ENCODE data around the gene INKA1. TPM values are rescaled to one million over a fixed set of nuclear protein-coding genes. Genes with fewer than 3 reads are reported as not detected.

Gene INKA1
- total RNA-seq, 1 donor from 2014 or later = 12.5 TPM

- H3K9me3 ChIP-seq = no peaks in the 10 kb centered on the region
- no peak overlapping the region for H3K27ac ChIP-seq
- H3K27me3 ChIP-seq = no peaks in the 10 kb centered on the region
- TF ChIP-seq CTCF (IDR thresholded peaks at IDR 0.05) (no peak), POLR2AphosphoS5 (IDR thresholded peaks at IDR 0.05; ENCODE audit: insufficient read depth in 1 of 2, low read depth in 1 of 2) (no peak), POLR2A (IDR thresholded peaks at IDR 0.05) (no peak)
- no peaks in the 10 kb centered on the region for H3K36me3 ChIP-seq
- DNase-seq (ENCODE audit: extremely low spot score in 2 of 2) = no peak
- intact Hi-C loops (cut with DNase I) = no loop called here
- no peak overlapping the region for H3K4me3 ChIP-seq
- peaks cover 3% of the 10 kb centered on the region for H3K4me1 ChIP-seq
These were observed 10.5 kb upstream of the INKA1 start for GRCh38 chr3:49792371-49793150.

- Histone ChIP-seq H3K36me3 (no peaks in the 10 kb centered on the region), H3K27me3 (no peaks in the 10 kb centered on the region), H3K4me3 (no peak overlapping the region), H3K9me3 (no peaks in the 10 kb centered on the region), H3K4me1 (no peaks in the 10 kb centered on the region), H3K27ac (no peak overlapping the region)
- intact Hi-C loops (cut with DNase I) = no loop called here
- DNase-seq (ENCODE audit: extremely low spot score in 2 of 2) = no peak
- no peak for TF ChIP-seq CTCF (IDR thresholded peaks at IDR 0.05)
- TF ChIP-seq POLR2A (IDR thresholded peaks at IDR 0.05) = no peak
- TF ChIP-seq POLR2AphosphoS5 (IDR thresholded peaks at IDR 0.05; ENCODE audit: insufficient read depth in 1 of 2, low read depth in 1 of 2) = no peak
These were observed 9.5 kb upstream of the INKA1 start for GRCh38 chr3:49793486-49794085.

GRCh38 chr3:49794431-49794830 is 8.6 kb upstream of the INKA1 start:
- Histone ChIP-seq H3K4me3 (no peak overlapping the region), H3K4me1 (no peaks in the 10 kb centered on the region), H3K27ac (no peak overlapping the region), H3K9me3 (no peaks in the 10 kb centered on the region), H3K36me3 (no peaks in the 10 kb centered on the region), H3K27me3 (no peaks in the 10 kb centered on the region)
- intact Hi-C loops (cut with DNase I) = no loop called here
- DNase-seq (ENCODE audit: extremely low spot score in 2 of 2) = no peak
- no peak for TF ChIP-seq CTCF (IDR thresholded peaks at IDR 0.05)
- no peak for TF ChIP-seq POLR2AphosphoS5 (IDR thresholded peaks at IDR 0.05; ENCODE audit: insufficient read depth in 1 of 2, low read depth in 1 of 2)

GRCh38 chr3:49794926-49795905 is 7.8 kb upstream of the INKA1 start:
- Histone ChIP-seq H3K27me3 (no peaks in the 10 kb centered on the region), H3K4me3 (no peak overlapping the region), H3K27ac (no peak overlapping the region), H3K9me3 (no peaks in the 10 kb centered on the region), H3K4me1 (no peaks in the 10 kb centered on the region), H3K36me3 (no peaks in the 10 kb centered on the region)
- no peak for TF ChIP-seq POLR2AphosphoS5 (IDR thresholded peaks at IDR 0.05; ENCODE audit: insufficient read depth in 1 of 2, low read depth in 1 of 2)
- TF ChIP-seq CTCF (IDR thresholded peaks at IDR 0.05) = no peak
- TF ChIP-seq POLR2A (IDR thresholded peaks at IDR 0.05) = no peak
- DNase-seq (ENCODE audit: extremely low spot score in 2 of 2) = no peak
- intact Hi-C loops (cut with DNase I) = no loop called here

All from vagina (tissue), 2 donors.